CD4-positive, alpha-beta T cell (primary cell): Measurements from ENCODE around the gene TAS1R1. TPM values are rescaled to one million over a fixed set of nuclear protein-coding genes. Genes with fewer than 3 reads are reported as not detected.
A peak's percentile ranks its signal among the peaks of the same experiment; 100 is the strongest.

Experiments
- ATAC-seq: fragments of 200-7000 bp; cut with Tn5 transposase; one replicate; pipeline ENCODE4 v1.10.0; 2022; ENCODE audit warnings: mild to moderate bottlenecking; ENCODE audit not compliant: poor library complexity
- CTCF ChIA-PET: fragments of 350-600 bp; sonication (Branson Sonifier 250); formaldehyde crosslinking; loops from one replicate; lab custom pipeline; 2021; ENCODE audit warnings: antibody characterized with exemption, inconsistent platforms; lab: Charles Lee
- POLR2A ChIA-PET: fragments of 350-600 bp; sonication (Branson Sonifier 250); formaldehyde crosslinking; loops from one replicate; lab custom pipeline; 2021; ENCODE audit warnings: antibody characterized with exemption, inconsistent platforms; lab: Charles Lee
- DNase-seq, 14 experiments: peaks; one replicate each; pipeline ENCODE4 v3.0.0-alpha.2; 2013 to 2020; ENCODE audit warnings: mixed read lengths in 2 of 14
- H3K27ac ChIP-seq, 2 donors: one replicate each; pipeline versions ENCODE4 v1.5.1 to v1.7.0; 2013; ENCODE audit warnings: low read length in 2 of 2, low read depth in 1 of 2, mild to moderate bottlenecking in 1 of 2
- H3K27me3 ChIP-seq, 2 experiments: 1 replicate in 1 of 2; 2 replicates in 1 of 2; pipeline versions ENCODE4 v1.6.1 to v1.7.0; 2013; ENCODE audit warnings: low read length in 2 of 2, control low read depth in 1 of 2, mild to moderate bottlenecking in 1 of 2, moderate library complexity in 1 of 2; ENCODE audit not compliant: insufficient read depth in 2 of 2, control insufficient read depth in 1 of 2
- H3K36me3 ChIP-seq: one replicate; pipeline ENCODE4 v1.6.1; 2013; ENCODE audit warnings: low read length, control low read depth; ENCODE audit not compliant: insufficient read depth
- H3K4me1 ChIP-seq: one replicate; pipeline ENCODE4 v1.6.1; 2013; ENCODE audit warnings: low read length, control low read depth; ENCODE audit not compliant: insufficient read depth
- H3K4me3 ChIP-seq: one replicate; pipeline ENCODE4 v1.5.1; 2013; ENCODE audit warnings: mild to moderate bottlenecking, low read length, moderate library complexity
- H3K9me3 ChIP-seq, 2 experiments: 1 replicate in 1 of 2; 2 replicates in 1 of 2; pipeline versions ENCODE4 v1.6.1 to v1.7.0; 2013; ENCODE audit warnings: low read length in 2 of 2, mild to moderate bottlenecking in 2 of 2, control low read depth in 1 of 2, moderate library complexity in 1 of 2; ENCODE audit not compliant: control insufficient read depth in 1 of 2, insufficient read depth in 1 of 2
- H3K27ac Mint-ChIP-seq: one replicate; pipeline ENCODE4 v1.8.0; 2020; ENCODE audit warnings: mixed read lengths
- H3K27me3 Mint-ChIP-seq: one replicate; pipeline ENCODE4 v1.8.0; 2021; ENCODE audit warnings: mixed read lengths
- H3K36me3 Mint-ChIP-seq: one replicate; pipeline ENCODE4 v1.8.0; 2021; ENCODE audit warnings: low read depth, mixed read lengths
- H3K4me1 Mint-ChIP-seq: one replicate; pipeline ENCODE4 v1.8.0; 2021; ENCODE audit warnings: low read depth, mixed read lengths
- H3K4me3 Mint-ChIP-seq: one replicate; pipeline ENCODE4 v1.8.0; 2020; ENCODE audit warnings: mild to moderate bottlenecking, mixed read lengths
- H3K9me3 Mint-ChIP-seq: one replicate; pipeline ENCODE4 v1.8.0; 2020; ENCODE audit warnings: mixed read lengths
- CTCF ChIP-seq: fragments of 200-600 bp; IDR thresholded peaks from one replicate; pipeline ENCODE4 v1.8.0; 2022; ENCODE audit warnings: antibody characterized with exemption, mild to moderate bottlenecking
- intact Hi-C, 2 experiments: fragments of 100-400 bp; cut with DNase I in 1 of 2; cut with micrococcal nuclease in 1 of 2; formaldehyde crosslinking; loops; one replicate each; pipeline versions ENCODE4 v1.15.1 to v1.9.0; 2023 to 2025; cut with DNase I, micrococcal nuclease
- total RNA-seq, 174 experiments: library from RNA in 2 of 174; stranded (reverse) in 2 of 174; gene quantifications; one replicate each; pipeline ENCODE4 v1.2.3 and lab custom pipeline; 2021 to 2026

Gene TAS1R1
- total RNA-seq, 2 experiments from 2014 or later: not detected

- ChIA-PET CTCF (no interaction called here), POLR2A (no interaction called here)
- Histone ChIP-seq H3K9me3 (no peaks in the 10 kb centered on the region), H3K4me3 (no peak overlapping the region), H3K27me3 (no peaks in the 10 kb centered on the region), H3K27ac (no peak overlapping the region), H3K4me1 (peaks cover 52% of the 10 kb centered on the region), H3K36me3 (peaks cover 43% of the 10 kb centered on the region)
- Mint-ChIP-seq H3K4me3 (no peak overlapping the region), H3K27me3 (no peaks in the 10 kb centered on the region), H3K4me1 (peaks cover 42% of the 10 kb centered on the region), H3K9me3 (no peaks in the 10 kb centered on the region), H3K36me3 (peaks cover 35% of the 10 kb centered on the region), H3K27ac (no peak overlapping the region)
- ATAC-seq (no peak), DNase-seq (no peak)
- intact Hi-C loops: no loop called here
- no peak for TF ChIP-seq CTCF
Observed at GRCh38 chr1:6586404-6586816, 31.3 kb downstream of the TAS1R1 start.

GRCh38 chr1:6587261-6588005 lies 32.3 kb downstream of the TAS1R1 start:
- H3K9me3 ChIP-seq: no peaks in the 10 kb centered on the region
- intact Hi-C loops: no loop called here
- no peaks in the 10 kb centered on the region for H3K27me3 ChIP-seq
- H3K4me1 ChIP-seq: peaks cover 52% of the 10 kb centered on the region
- TF ChIP-seq CTCF: no peak
- H3K4me3 ChIP-seq: no peak overlapping the region
- H3K27ac Mint-ChIP-seq: peak overlapping the region; percentile 55
- H3K9me3 Mint-ChIP-seq: no peaks in the 10 kb centered on the region
- H3K27ac ChIP-seq: peak overlapping the region in 1 of 2 donors; percentile 21
- H3K36me3 Mint-ChIP-seq: peaks cover 35% of the 10 kb centered on the region
- H3K4me1 Mint-ChIP-seq: peaks cover 37% of the 10 kb centered on the region
- ChIA-PET POLR2A (interaction anchor here (3.5 kb wide), 1 partner anchor 13 kb away, joined by 19 read pairs; no protein-coding TSS in a partner anchor), CTCF (no interaction called here)
- no peaks in the 10 kb centered on the region for H3K27me3 Mint-ChIP-seq
- ATAC-seq: no peak
- H3K4me3 Mint-ChIP-seq: peak overlapping the region; percentile 11
- H3K36me3 ChIP-seq: peaks cover 49% of the 10 kb centered on the region
- no peak for DNase-seq

- intact Hi-C loops: no loop called here
- ChIA-PET CTCF (no interaction called here), POLR2A (interaction anchor here (1.5 to 3.5 kb wide), 3 partner anchors 8 to 13 kb away, joined by 6 to 19 read pairs (median 7); partner anchors contain the start of gene ZBTB48)
- peaks cover 35% of the 10 kb centered on the region for H3K4me1 Mint-ChIP-seq
- ATAC-seq: no peak
- H3K27me3 Mint-ChIP-seq: no peaks in the 10 kb centered on the region
- H3K9me3 Mint-ChIP-seq: no peaks in the 10 kb centered on the region
- H3K36me3 ChIP-seq: peaks cover 55% of the 10 kb centered on the region
- TF ChIP-seq CTCF: no peak
- H3K27ac Mint-ChIP-seq: peak overlapping the region; percentile 55
- H3K9me3 ChIP-seq: no peaks in the 10 kb centered on the region
- peaks cover 55% of the 10 kb centered on the region for H3K4me1 ChIP-seq
- H3K4me3 Mint-ChIP-seq: no peak overlapping the region
- no peak overlapping the region for H3K4me3 ChIP-seq
- H3K27me3 ChIP-seq: no peaks in the 10 kb centered on the region
- peaks cover 35% of the 10 kb centered on the region for H3K36me3 Mint-ChIP-seq
- no peak for DNase-seq
- no peak overlapping the region for H3K27ac ChIP-seq
Observed at GRCh38 chr1:6588128-6588892, 33.2 kb downstream of the TAS1R1 start.
